Mesendoderm (in vitro differentiated cells): ENCODE results near the gene IL17RB.

Experiments
- DNase-seq: peaks from one replicate; pipeline ENCODE4 v3.0.0; 2013
- H2AK5ac ChIP-seq: 2 replicates; pipeline ENCODE4 v1.6.1; 2013; ENCODE audit warnings: low read length, inconsistent platforms
- H2BK120ac ChIP-seq: 2 replicates; pipeline ENCODE4 v1.6.1; 2013; ENCODE audit warnings: low read depth, mild to moderate bottlenecking, low read length, moderate library complexity, mixed read lengths
- H2BK15ac ChIP-seq: replicated peaks from 2 replicates; pipeline ENCODE4 v1.6.1; 2013; ENCODE audit warnings: low read depth, mild to moderate bottlenecking, moderate library complexity
- H2BK5ac ChIP-seq: 2 replicates; pipeline ENCODE4 v1.6.1; 2013; ENCODE audit warnings: low read length, inconsistent platforms
- H3K18ac ChIP-seq: 2 replicates; pipeline ENCODE4 v1.6.1; 2013; ENCODE audit warnings: mild to moderate bottlenecking, low read length, mixed read lengths
- H3K23ac ChIP-seq: one replicate; pipeline ENCODE4 v1.6.1; 2013; ENCODE audit warnings: low read length
- H3K27ac ChIP-seq: 2 replicates; pipeline ENCODE4 v1.5.1; 2013; ENCODE audit warnings: low read depth, mild to moderate bottlenecking, inconsistent platforms, low read length, moderate library complexity
- H3K27me3 ChIP-seq: 2 replicates; pipeline ENCODE4 v1.6.1; 2013; ENCODE audit warnings: low read length, control low read depth, mild to moderate bottlenecking, inconsistent platforms; ENCODE audit not compliant: insufficient read depth, poor library complexity
- H3K36me3 ChIP-seq: 2 replicates; pipeline ENCODE4 v1.6.1; 2013; ENCODE audit warnings: low read length, inconsistent platforms; ENCODE audit not compliant: control insufficient read depth, insufficient read depth
- H3K4ac ChIP-seq: one replicate; pipeline ENCODE4 v1.6.1; 2013; ENCODE audit warnings: low read depth, mild to moderate bottlenecking, low read length, moderate library complexity
- H3K4me1 ChIP-seq: 2 replicates; pipeline ENCODE4 v1.6.1; 2013; ENCODE audit warnings: low read depth, low read length, inconsistent platforms; ENCODE audit not compliant: control insufficient read depth
- H3K4me2 ChIP-seq: 2 replicates; pipeline ENCODE4 v1.6.1; 2013; ENCODE audit warnings: low read length
- H3K4me3 ChIP-seq: 2 replicates; pipeline ENCODE4 v1.5.1; 2013; ENCODE audit warnings: mild to moderate bottlenecking, low read length
- H3K56ac ChIP-seq: one replicate; pipeline ENCODE4 v1.6.1; 2013; ENCODE audit warnings: low read length
- H3K79me1 ChIP-seq: 2 replicates; pipeline ENCODE4 v1.6.1; 2013; ENCODE audit warnings: low read length, inconsistent platforms
- H3K79me2 ChIP-seq: 2 replicates; pipeline ENCODE4 v1.6.1; 2013; ENCODE audit warnings: mild to moderate bottlenecking, low read length; ENCODE audit not compliant: control insufficient read depth, insufficient read depth
- H3K9ac ChIP-seq: 2 replicates; pipeline ENCODE4 v1.6.1; 2013; ENCODE audit warnings: low read length, inconsistent platforms
- H4K5ac ChIP-seq: one replicate; pipeline ENCODE4 v1.6.1; 2013; ENCODE audit warnings: low read length
- H4K8ac ChIP-seq: one replicate; pipeline ENCODE4 v1.6.1; 2013; ENCODE audit warnings: low read depth, mild to moderate bottlenecking, control low read depth, low read length, moderate library complexity
- WGBS: extraction: QIAGEN DNeasy Blood & Tissue Kit; methylation state at CpG from one replicate; pipeline ENCODE4 v1.1.7; 2013; ENCODE audit warnings: low lambda C conversion rate, missing lambda C conversion rate; ENCODE audit not compliant: insufficient coverage; ENCODE audit errors: extremely low coverage; 5-methylcytosine and 5-hydroxymethylcytosine counted together

IL17RB gene

DNA sequence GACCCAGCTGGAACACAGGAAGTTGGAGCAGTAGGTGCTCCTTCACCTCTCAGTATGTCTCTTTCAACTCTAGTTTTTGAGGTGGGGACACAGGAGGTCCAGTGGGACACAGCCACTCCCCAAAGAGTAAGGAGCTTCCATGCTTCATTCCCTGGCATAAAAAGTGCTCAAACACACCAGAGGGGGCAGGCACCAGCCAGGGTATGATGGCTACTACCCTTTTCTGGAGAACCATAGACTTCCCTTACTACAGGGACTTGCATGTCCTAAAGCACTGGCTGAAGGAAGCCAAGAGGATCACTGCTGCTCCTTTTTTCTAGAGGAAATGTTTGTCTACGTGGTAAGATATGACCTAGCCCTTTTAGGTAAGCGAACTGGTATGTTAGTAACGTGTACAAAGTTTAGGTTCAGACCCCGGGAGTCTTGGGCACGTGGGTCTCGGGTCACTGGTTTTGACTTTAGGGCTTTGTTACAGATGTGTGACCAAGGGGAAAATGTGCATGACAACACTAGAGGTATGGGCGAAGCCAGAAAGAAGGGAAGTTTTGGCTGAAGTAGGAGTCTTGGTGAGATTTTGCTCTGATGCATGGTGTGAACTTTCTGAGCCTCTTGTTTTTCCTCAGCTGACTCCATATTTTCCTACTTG lies 11.9 kb downstream of the IL17RB start:
- WGBS, result no CpG with 5 or more reads among the region's 7 CpGs
- H3K23ac ChIP-seq, result no peak overlapping the region
- no peak overlapping the region for H2AK5ac ChIP-seq
- H2BK120ac ChIP-seq, result no peak overlapping the region
- no peak overlapping the region for H3K18ac ChIP-seq
- H3K9ac ChIP-seq, result no peak overlapping the region
- no peak overlapping the region for H3K4me3 ChIP-seq
- H3K79me2 ChIP-seq, result no peaks in the 10 kb centered on the region
- no peak overlapping the region for H4K5ac ChIP-seq
- H4K8ac ChIP-seq, result no peak overlapping the region
- no peak overlapping the region for H2BK15ac ChIP-seq
- no peaks in the 10 kb centered on the region for H3K4me1 ChIP-seq
- H3K4ac ChIP-seq, result no peak overlapping the region
- DNase-seq, result no peak
- H3K27ac ChIP-seq, result no peak overlapping the region
- no peaks in the 10 kb centered on the region for H3K27me3 ChIP-seq
- H3K79me1 ChIP-seq, result no peaks in the 10 kb centered on the region
- no peak overlapping the region for H2BK5ac ChIP-seq
- no peak overlapping the region for H3K56ac ChIP-seq
- H3K4me2 ChIP-seq, result no peak overlapping the region
- H3K36me3 ChIP-seq, result no peaks in the 10 kb centered on the region

DNA sequence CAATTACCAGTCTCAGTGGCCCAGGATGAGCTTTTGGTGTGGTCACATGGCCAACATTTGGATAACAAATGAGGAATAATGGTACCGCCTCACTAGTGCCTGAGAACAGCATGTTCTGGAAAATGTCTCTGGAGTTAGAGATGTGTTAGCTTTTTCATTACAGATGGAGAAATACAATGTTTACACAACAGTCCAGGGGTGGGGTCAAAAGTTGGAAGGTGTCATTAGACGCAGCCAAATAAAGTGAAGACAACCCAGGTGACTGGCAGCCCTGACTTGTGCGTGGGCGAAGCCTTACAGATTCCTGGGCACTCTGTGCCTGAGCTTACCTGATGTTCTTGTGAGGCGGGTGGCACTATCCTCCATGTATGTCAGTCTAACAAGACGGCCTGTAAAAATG lies 12.8 kb downstream of the IL17RB start:
- no peak overlapping the region for H3K4me3 ChIP-seq
- H3K27ac ChIP-seq, result no peak overlapping the region
- H2BK120ac ChIP-seq, result no peak overlapping the region
- H3K18ac ChIP-seq, result no peak overlapping the region
- H3K79me1 ChIP-seq, result no peaks in the 10 kb centered on the region
- H3K4me2 ChIP-seq, result no peak overlapping the region
- H3K27me3 ChIP-seq, result no peaks in the 10 kb centered on the region
- H3K4ac ChIP-seq, result no peak overlapping the region
- H2BK5ac ChIP-seq, result no peak overlapping the region
- H2BK15ac ChIP-seq, result no peak overlapping the region
- H2AK5ac ChIP-seq, result no peak overlapping the region
- no peak overlapping the region for H3K56ac ChIP-seq
- WGBS, result no CpG with 5 or more reads among the region's 6 CpGs
- H3K4me1 ChIP-seq, result no peaks in the 10 kb centered on the region
- no peak overlapping the region for H4K5ac ChIP-seq
- no peak overlapping the region for H3K23ac ChIP-seq
- H3K79me2 ChIP-seq, result no peaks in the 10 kb centered on the region
- H3K36me3 ChIP-seq, result no peaks in the 10 kb centered on the region
- no peak for DNase-seq
- H4K8ac ChIP-seq, result no peak overlapping the region
- no peak overlapping the region for H3K9ac ChIP-seq

DNA sequence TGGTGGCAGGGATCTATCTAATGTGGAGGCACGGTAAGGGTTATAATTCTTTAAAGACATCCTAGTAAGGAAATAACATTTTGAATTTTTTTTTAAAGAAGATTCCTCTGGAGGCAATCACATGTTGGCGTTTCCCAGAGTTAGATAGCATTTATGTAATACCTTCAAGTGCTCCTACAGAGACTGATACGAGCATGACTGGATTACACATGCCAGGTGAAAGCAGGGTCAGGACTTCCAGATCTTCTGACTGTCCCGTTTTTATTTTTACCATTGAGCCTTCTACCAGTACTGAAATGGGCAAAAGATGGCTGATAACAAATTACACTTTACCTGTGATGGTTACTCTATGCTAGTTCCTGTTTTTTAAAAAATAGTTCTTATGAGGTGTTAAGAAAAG lies 13.8 kb downstream of the IL17RB start:
- no peak overlapping the region for H3K4ac ChIP-seq
- H3K27me3 ChIP-seq, result no peaks in the 10 kb centered on the region
- no peak overlapping the region for H2BK15ac ChIP-seq
- peaks cover 1% of the 10 kb centered on the region for H3K36me3 ChIP-seq
- no peak overlapping the region for H3K4me2 ChIP-seq
- no peak overlapping the region for H3K4me3 ChIP-seq
- no peak overlapping the region for H2AK5ac ChIP-seq
- DNase-seq, result no peak
- no peaks in the 10 kb centered on the region for H3K4me1 ChIP-seq
- no peak overlapping the region for H2BK120ac ChIP-seq
- WGBS, result no CpG with 5 or more reads among the region's 4 CpGs
- no peak overlapping the region for H4K8ac ChIP-seq
- no peak overlapping the region for H3K56ac ChIP-seq
- H2BK5ac ChIP-seq, result no peak overlapping the region
- no peak overlapping the region for H3K18ac ChIP-seq
- no peaks in the 10 kb centered on the region for H3K79me2 ChIP-seq
- H3K9ac ChIP-seq, result no peak overlapping the region
- H4K5ac ChIP-seq, result no peak overlapping the region
- H3K23ac ChIP-seq, result no peak overlapping the region
- no peak overlapping the region for H3K27ac ChIP-seq
- H3K79me1 ChIP-seq, result no peaks in the 10 kb centered on the region

DNA sequence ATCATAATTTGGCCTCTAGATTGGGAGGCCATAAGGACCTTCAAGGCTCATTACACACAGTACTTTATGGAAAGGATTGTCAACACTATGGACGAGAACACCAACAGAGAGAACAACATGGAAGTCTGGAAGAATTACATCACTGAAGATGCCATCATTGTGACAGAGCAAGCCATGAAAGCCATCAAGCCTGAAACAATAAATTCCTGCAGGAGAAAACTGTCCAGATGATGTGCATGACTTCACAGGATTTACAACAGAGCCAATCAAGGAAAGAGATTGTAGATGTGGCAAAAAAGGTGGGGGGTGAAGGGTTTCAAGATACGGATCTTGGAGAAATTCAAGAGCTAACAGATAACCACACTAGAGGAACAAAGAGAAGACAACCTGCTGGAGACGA lies 15.9 kb downstream of the IL17RB start:
- Histone ChIP-seq H3K4me3 (no peak overlapping the region), H3K4me1 (no peaks in the 10 kb centered on the region), H3K27me3 (no peaks in the 10 kb centered on the region), H3K79me2 (no peaks in the 10 kb centered on the region), H2BK5ac (no peak overlapping the region), H2AK5ac (no peak overlapping the region), H2BK120ac (no peak overlapping the region), H3K56ac (no peak overlapping the region), H3K4ac (no peak overlapping the region), H3K27ac (no peak overlapping the region), H3K4me2 (no peak overlapping the region), H4K5ac (no peak overlapping the region), H3K36me3 (peaks cover 1% of the 10 kb centered on the region), H2BK15ac (no peak overlapping the region), H4K8ac (no peak overlapping the region), H3K18ac (no peak overlapping the region), H3K9ac (no peak overlapping the region), H3K79me1 (no peaks in the 10 kb centered on the region), H3K23ac (no peak overlapping the region)
- WGBS, result no CpG with 5 or more reads among the region's 3 CpGs
- no peak for DNase-seq

DNA sequence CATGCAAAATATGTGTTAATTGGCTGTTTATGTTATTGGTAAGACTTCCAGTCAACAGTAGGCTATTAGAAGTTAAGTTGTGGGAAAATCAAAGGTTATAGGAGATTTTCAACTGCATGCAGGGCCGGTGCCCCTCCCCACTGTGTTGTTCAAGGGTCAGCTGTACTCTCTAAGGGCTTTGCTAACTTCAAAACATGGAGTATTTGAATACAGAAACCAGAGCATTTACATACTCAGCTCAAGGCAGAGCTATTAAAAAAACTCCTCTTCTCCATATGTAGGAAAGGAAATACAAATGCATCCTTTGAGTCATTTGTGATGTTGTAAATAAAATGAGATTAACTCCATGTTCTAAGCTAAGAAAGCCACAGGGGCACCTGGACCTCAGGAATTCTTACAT lies 16.8 kb downstream of the IL17RB start:
- Histone ChIP-seq H4K8ac (no peak overlapping the region), H3K27ac (no peak overlapping the region), H3K18ac (no peak overlapping the region), H3K4me1 (no peaks in the 10 kb centered on the region), H3K9ac (no peak overlapping the region), H2BK15ac (no peak overlapping the region), H4K5ac (no peak overlapping the region), H2BK120ac (no peak overlapping the region), H2AK5ac (no peak overlapping the region), H3K79me1 (no peaks in the 10 kb centered on the region), H3K36me3 (peaks cover 3% of the 10 kb centered on the region), H3K23ac (no peak overlapping the region), H2BK5ac (no peak overlapping the region), H3K4me3 (no peak overlapping the region), H3K4ac (no peak overlapping the region), H3K4me2 (no peak overlapping the region), H3K27me3 (no peaks in the 10 kb centered on the region), H3K79me2 (no peaks in the 10 kb centered on the region), H3K56ac (no peak overlapping the region)
- no CpG with 5 or more reads among the region's 1 CpG for WGBS
- no peak for DNase-seq
